HG02885 (cell line): ENCODE results near the gene GPC6.
A peak's percentile ranks its signal among the peaks of the same experiment; 100 is the strongest.

ENCODE experiments used
- ATAC-seq: cut with Tn5 transposase; IDR thresholded peaks from one replicate; pipeline ENCODE4 v1.9.1; 2021; ENCODE audit warnings: mild to moderate bottlenecking; ENCODE audit not compliant: unreplicated experiment, poor library complexity

The GPC6 gene

DNA sequence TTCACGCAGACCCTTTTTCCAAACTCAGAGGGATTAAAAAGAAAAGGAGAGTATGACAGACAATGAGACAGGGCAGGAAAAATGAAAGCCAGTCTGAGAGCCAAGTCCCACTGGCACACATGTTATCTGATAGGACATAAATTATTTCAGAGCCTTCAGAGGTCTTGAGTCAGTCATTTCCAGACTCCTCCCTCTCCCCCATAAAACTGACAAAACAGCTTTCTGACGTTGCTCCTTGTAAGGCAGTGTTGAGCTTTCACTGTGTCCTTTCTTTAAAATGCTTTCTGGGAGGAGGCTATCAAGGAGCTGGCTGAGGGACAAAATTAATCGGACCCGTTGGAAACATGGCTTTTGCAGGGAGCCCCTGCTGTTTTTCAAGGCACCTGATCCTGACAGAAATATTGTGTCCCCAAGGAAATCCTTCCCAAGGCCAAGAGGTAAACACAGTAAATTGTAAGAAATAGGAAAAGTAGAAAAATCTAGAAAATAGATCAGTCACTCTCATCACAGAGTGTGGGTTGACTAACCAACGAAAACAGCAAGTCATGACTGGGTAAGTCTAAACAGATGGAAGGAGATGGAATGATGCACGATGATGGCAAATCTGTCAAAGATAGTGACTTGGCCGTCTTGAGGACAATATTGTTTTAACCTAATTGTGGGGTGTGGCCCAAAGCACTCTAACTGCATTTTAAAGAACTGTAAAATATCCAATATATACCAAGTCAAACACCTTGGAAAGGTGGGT, 1163.2 kb downstream of the GPC6 start:
- ATAC-seq = no peak

DNA sequence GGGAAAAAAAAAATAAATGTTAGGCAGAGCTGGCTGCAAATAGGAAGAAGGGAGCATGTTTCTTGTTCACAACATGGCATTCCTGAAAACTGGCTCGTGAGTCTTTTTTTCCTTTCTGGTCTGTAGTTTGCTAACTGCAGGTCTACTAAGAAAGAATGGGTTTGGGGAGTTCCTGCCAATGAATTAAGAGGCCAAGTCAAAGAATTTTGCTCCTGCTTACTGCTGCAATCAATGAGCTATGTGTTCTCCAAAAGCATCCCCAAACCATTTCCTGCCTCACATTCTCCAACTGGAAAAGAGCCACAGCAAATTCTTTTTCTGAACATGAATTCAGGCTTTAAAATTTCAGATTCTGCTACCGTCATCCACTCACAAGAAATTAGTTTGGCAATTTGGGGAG, 1164.3 kb downstream of the GPC6 start:
- ATAC-seq = no peak

DNA sequence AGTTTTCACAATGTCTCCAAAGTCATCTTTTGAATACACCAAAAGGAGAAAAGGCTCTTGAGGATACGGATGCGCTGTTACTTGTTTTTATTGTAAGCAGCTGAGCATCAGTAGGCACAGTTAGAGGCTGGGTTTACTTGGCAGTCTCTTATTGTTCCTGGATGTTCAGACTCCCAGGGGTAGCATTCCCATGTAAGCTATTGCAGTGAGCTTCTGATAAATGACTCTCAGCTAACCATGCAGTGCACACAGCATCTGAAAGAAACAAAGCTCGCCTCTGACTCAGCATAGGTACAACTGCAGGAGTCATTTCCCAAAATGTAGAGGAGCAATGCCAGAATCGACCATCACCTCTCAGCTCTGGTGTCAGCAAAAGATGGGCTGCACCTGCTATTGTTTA, 1168.1 kb downstream of the GPC6 start:
- ATAC-seq = no peak

DNA sequence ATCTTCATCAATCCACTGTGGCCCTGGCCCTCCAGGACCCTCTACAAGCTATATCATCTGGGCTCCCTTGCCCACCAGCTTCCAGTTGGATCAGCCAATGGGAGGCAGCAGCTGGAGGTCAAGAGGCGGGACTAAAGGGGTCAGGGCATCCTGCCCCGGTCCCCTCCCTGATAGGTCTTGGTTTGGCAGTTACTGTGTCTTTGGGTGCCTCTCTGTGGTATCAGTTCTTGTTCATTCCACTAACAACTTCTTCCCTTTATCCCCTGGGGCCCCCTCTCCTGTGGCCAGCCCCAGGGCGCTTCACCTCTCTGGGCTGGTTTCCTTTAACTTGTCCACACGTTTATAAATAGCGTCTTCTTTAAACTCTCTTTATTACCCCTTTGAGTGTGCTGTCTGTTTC, 1169.3 kb downstream of the GPC6 start:
- ATAC-seq = no peak

GRCh38 chr13:94399812-94400211, 1173.2 kb downstream of the GPC6 start:
- ATAC-seq = no peak

DNA sequence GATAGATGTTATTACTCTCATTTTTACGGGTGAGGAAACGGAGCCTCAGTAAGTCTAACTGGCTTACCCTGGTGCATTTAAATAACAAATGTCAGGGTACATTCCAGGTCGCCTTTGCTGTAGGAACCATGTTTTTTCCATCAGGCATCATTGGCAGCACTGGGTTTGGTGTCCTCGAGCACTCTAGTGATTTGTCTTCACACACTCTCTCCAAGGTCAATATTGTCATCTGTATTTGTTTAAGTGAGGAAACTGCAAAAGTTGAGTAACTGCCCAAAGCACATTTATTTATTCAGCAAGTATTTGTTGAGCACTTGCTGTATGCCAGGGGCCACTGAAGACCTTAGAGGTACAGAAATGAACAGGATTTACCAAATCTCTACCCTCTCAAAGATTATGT, 1174.3 kb downstream of the GPC6 start:
- no peak for ATAC-seq

DNA sequence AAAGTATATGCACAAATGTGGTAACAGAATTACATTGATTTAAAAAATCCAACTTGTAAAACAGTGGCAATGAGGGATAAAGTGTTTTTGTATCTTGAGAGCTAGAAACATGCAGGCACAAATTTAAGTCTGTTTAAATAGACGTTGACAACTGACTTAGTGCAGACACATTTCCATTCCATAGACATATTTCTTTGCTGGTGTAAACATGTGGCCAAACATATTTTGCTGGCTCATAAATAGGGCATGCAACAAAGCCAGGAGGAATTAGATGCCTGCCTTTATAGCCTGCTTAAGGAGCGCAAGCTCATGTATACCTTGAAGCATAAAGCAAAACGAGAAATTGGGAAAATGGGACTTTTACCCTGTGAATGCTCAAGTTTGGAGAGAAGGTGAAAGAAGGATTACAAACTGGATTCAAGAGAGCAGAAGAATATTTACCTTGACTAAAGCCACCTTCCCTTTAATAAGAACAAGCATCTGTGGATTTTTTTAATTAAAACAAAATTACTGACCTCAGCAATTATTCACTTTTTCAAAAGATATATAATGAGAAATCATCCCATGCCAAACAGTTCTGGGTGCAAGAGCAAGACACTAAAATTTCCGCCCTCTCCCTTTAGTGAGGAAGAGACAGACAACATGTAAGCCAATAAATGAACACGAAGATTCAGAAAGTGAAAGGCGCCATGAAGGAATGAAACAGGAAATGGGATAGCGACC, 1181.9 kb downstream of the GPC6 start:
- no peak for ATAC-seq

DNA sequence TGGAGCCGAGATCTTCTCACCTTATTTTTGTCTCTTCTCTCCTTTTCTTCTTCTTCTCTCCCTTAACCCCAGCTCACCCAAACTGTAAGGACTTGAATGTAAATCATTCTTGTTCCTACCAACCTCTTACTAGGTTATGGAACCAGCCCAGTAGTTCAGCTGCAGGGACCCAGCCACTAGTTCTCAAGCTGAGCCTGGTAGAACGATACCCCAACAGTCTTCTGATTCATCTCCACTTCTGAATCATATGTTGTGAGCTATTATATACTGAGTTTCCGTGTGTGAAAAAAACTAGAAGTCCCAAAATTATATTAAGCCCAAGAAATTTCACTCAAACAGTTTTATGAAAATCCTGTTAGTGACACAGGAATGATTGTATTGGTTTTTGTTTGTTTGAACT, 1185.1 kb downstream of the GPC6 start:
- ATAC-seq = no peak

DNA sequence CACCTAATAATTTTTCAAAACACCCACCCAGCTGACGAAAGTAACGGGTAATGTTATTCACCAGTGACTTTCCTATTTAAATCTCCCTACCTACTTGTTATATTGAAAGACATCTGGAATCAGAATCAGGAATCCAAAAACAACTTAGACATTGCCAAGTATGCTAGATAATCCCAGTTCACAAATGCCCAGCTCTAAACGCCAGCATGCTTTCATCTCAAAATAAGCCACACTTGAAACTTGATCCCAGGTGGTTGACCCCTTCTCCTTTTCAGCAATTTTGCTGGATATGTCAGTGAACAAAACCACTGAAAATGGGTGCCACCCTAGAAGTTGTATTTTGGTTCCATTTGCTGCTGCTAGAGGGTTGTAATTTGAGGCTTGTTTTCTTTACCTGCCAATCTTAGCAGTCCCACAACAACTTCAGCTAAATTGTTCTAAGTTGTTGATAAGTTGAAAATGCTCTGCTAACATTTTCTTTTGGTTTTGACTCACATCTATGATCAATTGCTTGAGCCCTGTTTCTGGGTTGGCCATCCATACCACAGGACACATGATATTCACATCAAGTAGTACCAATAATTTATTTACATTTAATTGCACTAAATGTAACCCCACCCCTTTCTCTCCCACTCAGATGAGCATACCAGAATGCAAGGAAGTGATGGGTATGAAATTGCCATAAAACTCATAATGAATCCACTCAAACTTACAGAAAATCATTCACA, 1186.4 kb downstream of the GPC6 start:
- no peak for ATAC-seq

DNA sequence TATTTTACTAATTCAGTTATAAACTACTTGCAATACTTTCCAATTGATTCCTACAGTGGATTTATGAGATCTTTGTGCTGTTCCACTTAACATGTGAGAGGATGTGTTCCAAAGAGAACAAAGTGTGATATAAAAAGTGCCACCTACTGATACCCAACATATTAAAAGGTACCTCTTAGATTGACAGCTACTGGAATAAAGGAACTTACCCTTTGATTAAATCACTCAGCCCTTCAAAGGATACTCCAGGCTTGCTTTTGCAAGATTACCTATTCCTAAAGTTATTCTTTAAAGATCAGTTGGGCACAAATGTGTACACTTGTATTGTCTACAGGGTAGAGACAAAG, 1187.0 kb downstream of the GPC6 start:
- no peak for ATAC-seq

DNA sequence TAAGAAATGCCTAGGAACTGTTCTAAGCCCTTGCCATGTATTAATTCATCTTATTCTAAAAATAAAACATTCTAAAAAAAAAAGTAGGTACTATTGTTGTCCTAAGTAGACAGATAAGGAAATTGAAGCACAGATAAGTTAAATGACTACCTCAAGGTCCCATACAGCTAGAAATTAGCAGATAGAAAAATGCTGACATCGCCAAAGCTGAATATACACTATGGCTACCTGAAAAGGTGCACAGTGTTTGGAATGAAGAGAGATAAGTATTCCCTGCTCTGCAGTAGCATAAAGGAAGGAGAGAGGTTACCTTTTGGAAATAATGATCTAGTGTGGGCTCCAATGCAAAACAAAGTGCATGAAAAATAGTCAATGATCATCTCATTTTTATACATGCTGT, 1187.5 kb downstream of the GPC6 start:
- ATAC-seq = no peak

GRCh38 chr13:94414708-94415107, 1188.1 kb downstream of the GPC6 start:
- no peak for ATAC-seq

- no peak for ATAC-seq
These were observed 1189.1 kb downstream of the GPC6 start for GRCh38 chr13:94415500-94416237.

- ATAC-seq = peak; percentile 44
These were observed 1190.0 kb downstream of the GPC6 start for GRCh38 chr13:94416454-94417080.

GRCh38 chr13:94417294-94417693, 1190.7 kb downstream of the GPC6 start:
- no peak for ATAC-seq

- ATAC-seq = peak; percentile 71
These were observed 1192.8 kb downstream of the GPC6 start for GRCh38 chr13:94419304-94419924.

- no peak for ATAC-seq
These were observed 1193.3 kb downstream of the GPC6 start for GRCh38 chr13:94419925-94420305.

GRCh38 chr13:94427313-94427953, 1200.8 kb downstream of the GPC6 start:
- no peak for ATAC-seq

- ATAC-seq = no peak
These were observed 1205.0 kb downstream of the GPC6 start for GRCh38 chr13:94431574-94431973.
